IMR-90 (cell line): ENCODE measurements around the gene ZNRF3. TPM values are rescaled to one million over a fixed set of nuclear protein-coding genes. Genes with fewer than 3 reads are reported as not detected.

Experiments used
- ATAC-seq: fragments of 200-7000 bp; cut with Tn5 transposase; 2 replicates; pipeline ENCODE4 v1.9.1; 2020; ENCODE audit warnings: low read depth, mild to moderate bottlenecking, moderate library complexity
- BruUV-seq: library from RNA; stranded (reverse); fragments of 400-500 nt; replicated peaks from 2 replicates; lab custom pipeline; 2021; lab: Mats Ljungman, UMichigan
- CTCF ChIA-PET: fragments of 300-600 bp; formaldehyde crosslinking; extraction: SDS; loops from one replicate; lab custom pipeline; 2021; ENCODE audit warnings: antibody characterized with exemption; lab: Yijun Ruan, JAX
- POLR2A ChIA-PET: fragments of 300-600 bp; sonication (Branson Sonifier 250); formaldehyde crosslinking; loops from one replicate; lab custom pipeline; 2022; ENCODE audit warnings: antibody characterized with exemption; ENCODE audit not compliant: unreplicated experiment; lab: Charles Lee
- DNase-seq: peaks from one replicate; pipeline ENCODE4 v3.0.0; 2013
- H2AFZ ChIP-seq: replicated peaks from 2 replicates; pipeline ENCODE3; 2013; ENCODE audit warnings: low read length, mild to moderate bottlenecking; ENCODE audit not compliant: poor library complexity
- H2AK5ac ChIP-seq: 2 replicates; pipeline ENCODE4 v1.6.1; 2013; ENCODE audit warnings: low read depth, low read length, inconsistent platforms
- H2AK9ac ChIP-seq: replicated peaks from 2 replicates; pipeline ENCODE3; 2013; ENCODE audit warnings: mild to moderate bottlenecking, low read depth, low read length, moderate library complexity; ENCODE audit not compliant: poor library complexity
- H2BK120ac ChIP-seq: 2 replicates; pipeline ENCODE4 v1.6.1; 2013; ENCODE audit warnings: low read depth, low read length, inconsistent platforms
- H2BK15ac ChIP-seq: 3 replicates; pipeline ENCODE4 v1.6.1; 2013; ENCODE audit warnings: low read depth, low read length, inconsistent platforms
- H2BK20ac ChIP-seq: 2 replicates; pipeline ENCODE4 v1.6.1; 2013; ENCODE audit warnings: low read depth, mild to moderate bottlenecking, inconsistent platforms, low read length, moderate library complexity
- H2BK5ac ChIP-seq: 2 replicates; pipeline ENCODE4 v1.6.1; 2013; ENCODE audit warnings: mild to moderate bottlenecking, low read depth, low read length, inconsistent platforms; ENCODE audit not compliant: poor library complexity, severe bottlenecking
- H3K14ac ChIP-seq: replicated peaks from 2 replicates; pipeline ENCODE4 v1.6.1; 2013; ENCODE audit warnings: low read depth, low read length, inconsistent platforms
- H3K18ac ChIP-seq: 2 replicates; pipeline ENCODE4 v1.6.1; 2013; ENCODE audit warnings: low read depth, low read length, control low read depth
- H3K23ac ChIP-seq: 2 replicates; pipeline ENCODE4 v1.6.1; 2013; ENCODE audit warnings: low read depth, low read length, inconsistent platforms
- H3K27ac ChIP-seq: 2 replicates; pipeline ENCODE4 v1.5.1; 2013; ENCODE audit warnings: mild to moderate bottlenecking, control low read depth, low read length; ENCODE audit not compliant: insufficient read depth
- H3K27me3 ChIP-seq: 2 replicates; pipeline ENCODE4 v1.6.1; 2013; ENCODE audit warnings: low read length; ENCODE audit not compliant: control insufficient read depth, insufficient read depth
- H3K36me3 ChIP-seq: 2 replicates; pipeline ENCODE4 v1.6.1; 2013; ENCODE audit warnings: low read length, mixed read lengths; ENCODE audit not compliant: control insufficient read depth, insufficient read depth
- H3K4ac ChIP-seq: 2 replicates; pipeline ENCODE4 v1.6.1; 2013; ENCODE audit warnings: low read depth, low read length, inconsistent platforms
- H3K4me1 ChIP-seq: 2 replicates; pipeline ENCODE4 v1.6.1; 2013; ENCODE audit warnings: low read length, mixed read lengths; ENCODE audit not compliant: control insufficient read depth, insufficient read depth
- H3K4me2 ChIP-seq: 2 replicates; pipeline ENCODE4 v1.6.1; 2013; ENCODE audit warnings: low read depth, mild to moderate bottlenecking, control low read depth, low read length, moderate library complexity
- H3K4me3 ChIP-seq: 2 replicates; pipeline ENCODE4 v1.5.1; 2013; ENCODE audit warnings: low read depth, mild to moderate bottlenecking, control low read depth, low read length, moderate library complexity; ENCODE audit not compliant: insufficient read depth
- H3K56ac ChIP-seq: 2 replicates; pipeline ENCODE4 v1.6.1; 2013; ENCODE audit warnings: low read length, inconsistent platforms; ENCODE audit not compliant: insufficient read depth; ENCODE audit errors: extremely low read depth
- H3K79me1 ChIP-seq, 2 experiments: 2 replicates each; pipeline ENCODE4 v1.6.1; 2013; ENCODE audit warnings: low read length in 2 of 2, inconsistent platforms in 1 of 2, low read depth in 1 of 2
- H3K9ac ChIP-seq: 2 replicates; pipeline ENCODE4 v1.6.1; 2013; ENCODE audit warnings: low read depth, low read length, control low read depth
- H3K9me1 ChIP-seq: 2 replicates; pipeline ENCODE4 v1.6.1; 2013; ENCODE audit warnings: low read length, inconsistent platforms; ENCODE audit not compliant: insufficient read depth
- H3K9me3 ChIP-seq: 2 replicates; pipeline ENCODE4 v1.6.1; 2013; ENCODE audit warnings: low read length; ENCODE audit not compliant: control insufficient read depth, insufficient read depth
- H4K20me1 ChIP-seq: 2 replicates; pipeline ENCODE4 v1.6.1; 2013; ENCODE audit warnings: low read length, inconsistent platforms; ENCODE audit not compliant: insufficient read depth
- H4K5ac ChIP-seq: 2 replicates; pipeline ENCODE4 v1.6.1; 2013; ENCODE audit warnings: mild to moderate bottlenecking, low read depth, low read length, control low read depth
- H4K8ac ChIP-seq, 2 experiments: 2 replicates each; pipeline ENCODE4 v1.6.1; 2013; ENCODE audit warnings: low read depth in 2 of 2, low read length in 2 of 2, control low read depth in 1 of 2, inconsistent platforms in 1 of 2
- H4K91ac ChIP-seq: 2 replicates; pipeline ENCODE4 v1.6.1; 2013; ENCODE audit warnings: low read depth, low read length, inconsistent platforms; ENCODE audit not compliant: insufficient read depth
- BHLHE40 ChIP-seq: fragments of 150-350 bp; IDR thresholded peaks from 2 replicates; pipeline ENCODE4 v1.6.1; 2016; ENCODE audit warnings: mild to moderate bottlenecking, low read depth, low read length
- CEBPB ChIP-seq: IDR thresholded peaks from 2 replicates; pipeline ENCODE4 v1.6.1; 2012; ENCODE audit warnings: low read depth, low read length, improper control_type of control experiment
- MXI1 ChIP-seq: IDR thresholded peaks from 2 replicates; pipeline ENCODE4 v1.6.1; 2012; ENCODE audit warnings: low read depth, mild to moderate bottlenecking, low read length, moderate library complexity, borderline replicate concordance
- RCOR1 ChIP-seq: IDR thresholded peaks from 2 replicates; pipeline ENCODE4 v1.6.1; 2012; ENCODE audit warnings: mild to moderate bottlenecking, low read length, improper control_type of control experiment; ENCODE audit not compliant: insufficient replicate concordance
- SMC3 ChIP-seq: fragments of 150-350 bp; IDR thresholded peaks from 2 replicates; pipeline ENCODE4 v1.6.1; 2016; ENCODE audit warnings: low read depth, mild to moderate bottlenecking, antibody characterized with exemption, low read length, moderate library complexity
- WGBS, 2 experiments: methylation state at CpG; one replicate each; pipeline versions ENCODE4 v1.1.5 to v1.1.7; 2013; ENCODE audit warnings: missing lambda C conversion rate in 2 of 2; ENCODE audit not compliant: insufficient read length in 1 of 2; ENCODE audit errors: extremely low coverage in 2 of 2; 5-methylcytosine and 5-hydroxymethylcytosine counted together
- dilution Hi-C: fragments of 300-500 bp; cut with HindIII; formaldehyde crosslinking; loops from one replicate; pipeline ENCODE4 v1.14.3; 2018; ENCODE audit warnings: low sequenced_read_pairs; ENCODE audit not compliant: unreplicated experiment
- in situ Hi-C: fragments of 300-500 bp; cut with MboI; formaldehyde crosslinking; loops from 3 replicates; pipeline ENCODE4 v1.14.3; 2019; ENCODE audit warnings: low sequenced_read_pairs, inconsistent platforms, mixed read lengths
- intact Hi-C: fragments of 100-400 bp; cut with micrococcal nuclease; formaldehyde crosslinking; loops from 2 replicates; pipeline ENCODE4 v1.10.0; 2022
- polyA plus RNA-seq, 3 experiments: library from polyadenylated mRNA; depleted of rRNA; stranded (reverse); fragments of >200 nt; gene quantifications; 2 replicates each; pipeline ENCODE4 v1.2.3, GENCODE V29; 2012; ENCODE audit warnings: low replicate concordance in 1 of 3
- total RNA-seq: library from RNA; depleted of rRNA; stranded (reverse); fragments of >200 nt; gene quantifications from 2 replicates; pipeline ENCODE4 v1.2.3, GENCODE V29; 2012
- TF ChIP-seq, protein P1 (sequence below): conservative IDR thresholded peaks from 2 replicates; pipeline ENCODE4 v1.5.1; 2012; ENCODE audit warnings: mild to moderate bottlenecking, low read depth, low read length, improper control_type of control experiment

The ZNRF3 gene
- total and polyA plus RNA-seq, 2 of the 4 experiments (the other 2 are of a cell fraction) = 1.4 to 2.4 TPM

DNA sequence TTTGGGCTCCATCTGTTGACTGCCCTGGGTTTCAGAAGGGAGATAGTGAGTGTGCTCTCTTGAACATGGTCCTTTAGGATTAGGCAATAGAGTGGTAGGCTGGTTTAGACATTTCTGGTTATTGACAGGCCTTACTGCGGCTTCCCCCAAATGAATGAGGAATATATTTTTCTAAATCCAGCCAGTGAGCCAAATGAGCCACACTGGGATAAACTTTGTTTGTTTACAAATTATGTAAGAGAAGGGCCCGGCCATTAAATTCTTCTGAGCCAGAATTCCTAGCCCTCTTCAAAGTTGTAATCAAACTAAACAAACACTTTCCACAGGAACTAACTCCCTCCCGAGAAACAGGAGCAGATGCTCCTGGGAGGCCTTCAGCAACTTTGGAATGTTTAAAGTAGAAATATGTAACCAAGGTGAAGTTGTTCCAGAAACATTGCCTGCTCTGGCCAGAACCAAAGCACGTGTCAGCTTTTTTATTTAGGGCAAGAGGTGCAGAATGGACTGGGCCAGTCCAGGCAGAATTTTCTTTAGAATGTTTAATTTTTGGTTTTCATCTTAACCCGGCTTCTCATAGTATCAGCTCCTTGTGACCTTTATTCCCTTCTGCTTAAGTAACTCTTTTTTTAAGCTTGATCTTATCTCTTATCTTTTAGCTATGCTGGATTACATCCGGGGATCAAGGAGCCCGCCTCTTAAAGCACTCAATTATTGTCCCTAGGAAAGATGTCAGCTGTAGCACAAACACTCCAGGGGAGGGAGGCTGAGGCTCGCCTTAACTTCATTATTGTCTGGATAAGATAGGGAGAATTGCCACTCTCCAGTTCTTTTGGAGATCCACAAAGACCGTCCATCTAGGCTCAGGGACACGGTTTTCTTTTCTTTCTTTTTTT lies 28.7 kb downstream of the ZNRF3 start:
- Histone ChIP-seq H4K91ac (no peak overlapping the region), H3K4ac (no peak overlapping the region), H4K8ac (no peak overlapping the region), H3K4me3 (no peak overlapping the region), H2BK5ac (no peak overlapping the region), H3K4me2 (peak overlapping the region; percentile 47; the same call in 1 of the 2 replicates), H2BK20ac (no peak overlapping the region), H2AFZ (no peak overlapping the region), H4K5ac (no peak overlapping the region), H3K36me3 (no peaks in the 10 kb centered on the region), H3K9me1 (peaks cover 9% of the 10 kb centered on the region; the same call in 1 of the 2 replicates), H3K27ac (peak overlapping the region; percentile 26; the same call in 1 of the 2 replicates), H3K56ac (no peak overlapping the region), H2BK15ac (no peak overlapping the region), H3K4me1 (peaks cover 7% of the 10 kb centered on the region), H3K9ac (no peak overlapping the region), H3K23ac (no peak overlapping the region), H3K27me3 (no peaks in the 10 kb centered on the region), H4K20me1 (peaks cover 22% of the 10 kb centered on the region), H3K18ac (no peak overlapping the region), H2AK5ac (no peak overlapping the region), H2AK9ac (no peak overlapping the region), H2BK120ac (no peak overlapping the region), H3K9me3 (no peaks in the 10 kb centered on the region), H3K14ac (no peak overlapping the region), H3K79me1 (peaks cover 20 to 40% of the 10 kb centered on the region in 2 experiments)
- ChIA-PET POLR2A (interaction anchor here (0.5 kb wide), 1 partner anchor 102 kb away, joined by 7 read pairs; no protein-coding TSS in a partner anchor), CTCF (no interaction called here)
- dilution Hi-C loops = no loop called here
- in situ Hi-C loops = no loop called here
- peak; percentile 65 for DNase-seq
- ATAC-seq = peak; percentile 86
- no TSS peak for BruUV-seq
- intact Hi-C loops = no loop called here
- 0% methylated on average over 1 of the region's 10 CpGs; no CpG with 5 or more reads in 1 of the 2 experiments for WGBS, 2 experiments
- TF ChIP-seq BHLHE40 (peak; percentile 20; the same call in 1 of the 2 replicates), CEBPB (peak; percentile 80), RCOR1 (no peak), SMC3 (no peak), MXI1 (no peak)
- TF ChIP-seq, protein P1, sequence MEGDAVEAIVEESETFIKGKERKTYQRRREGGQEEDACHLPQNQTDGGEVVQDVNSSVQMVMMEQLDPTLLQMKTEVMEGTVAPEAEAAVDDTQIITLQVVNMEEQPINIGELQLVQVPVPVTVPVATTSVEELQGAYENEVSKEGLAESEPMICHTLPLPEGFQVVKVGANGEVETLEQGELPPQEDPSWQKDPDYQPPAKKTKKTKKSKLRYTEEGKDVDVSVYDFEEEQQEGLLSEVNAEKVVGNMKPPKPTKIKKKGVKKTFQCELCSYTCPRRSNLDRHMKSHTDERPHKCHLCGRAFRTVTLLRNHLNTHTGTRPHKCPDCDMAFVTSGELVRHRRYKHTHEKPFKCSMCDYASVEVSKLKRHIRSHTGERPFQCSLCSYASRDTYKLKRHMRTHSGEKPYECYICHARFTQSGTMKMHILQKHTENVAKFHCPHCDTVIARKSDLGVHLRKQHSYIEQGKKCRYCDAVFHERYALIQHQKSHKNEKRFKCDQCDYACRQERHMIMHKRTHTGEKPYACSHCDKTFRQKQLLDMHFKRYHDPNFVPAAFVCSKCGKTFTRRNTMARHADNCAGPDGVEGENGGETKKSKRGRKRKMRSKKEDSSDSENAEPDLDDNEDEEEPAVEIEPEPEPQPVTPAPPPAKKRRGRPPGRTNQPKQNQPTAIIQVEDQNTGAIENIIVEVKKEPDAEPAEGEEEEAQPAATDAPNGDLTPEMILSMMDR = no peak
